ENCODE results near the gene SUSD4. TPM values are rescaled to one million over a fixed set of nuclear protein-coding genes. Genes with fewer than 3 reads are reported as not detected.
A peak's percentile ranks its signal among the peaks of the same experiment; 100 is the strongest.

SUSD4 gene
- total RNA-seq, 6 experiments from 2014 or later = 1.3 to 5.9 (median 2.8) TPM

GRCh38 chr1:223183268-223183862, 180.6 kb downstream of the SUSD4 start:
- H3K4me3 ChIP-seq = no peak overlapping the region
- H3K27ac ChIP-seq = no peak overlapping the region
- DNase-seq = no peak
- 91% methylated on average over 9 of the region's 9 CpGs for WGBS (ENCODE audit: insufficient coverage, low coverage, low lambda C conversion rate, missing lambda C conversion rate)
- no peaks in the 10 kb centered on the region for H3K36me3 ChIP-seq
- TF ChIP-seq CTCF (IDR thresholded peaks at IDR 0.05) (no peak), POLR2A (IDR thresholded peaks at IDR 0.05) (no peak)
- ATAC-seq = no peak
- intact Hi-C loops (cut with DNase I) = no loop called here
- H3K9me3 ChIP-seq = no peaks in the 10 kb centered on the region
- H3K4me1 ChIP-seq = peaks cover 0 to 32% (median 13%) of the 10 kb centered on the region in 4 donors
- H3K27me3 ChIP-seq = no peaks in the 10 kb centered on the region

- ATAC-seq = peak; percentile 77 to 79 (median 78)
- H3K27ac ChIP-seq = peak overlapping the region; percentile 48 to 86 (median 72)
These were observed 183.2 kb downstream of the SUSD4 start for GRCh38 chr1:223180731-223181321.

GRCh38 chr1:223179786-223180185, 184.2 kb downstream of the SUSD4 start:
- intact Hi-C loops (cut with DNase I) = no loop called here
- Histone ChIP-seq H3K36me3 (no peaks in the 10 kb centered on the region), H3K9me3 (no peaks in the 10 kb centered on the region), H3K4me3 (no peak overlapping the region), H3K27ac (peak overlapping the region; percentile 28 to 86 (median 41)), H3K27me3 (no peaks in the 10 kb centered on the region), H3K4me1 (peaks cover 0 to 60% (median 27%) of the 10 kb centered on the region in 4 donors)
- 83% methylated on average over 1 of the region's 1 CpG for WGBS (ENCODE audit: insufficient coverage, low coverage, low lambda C conversion rate, missing lambda C conversion rate)
- ATAC-seq = no peak
- DNase-seq = no peak
- no peak for TF ChIP-seq CTCF (IDR thresholded peaks at IDR 0.05)
- no peak for TF ChIP-seq POLR2A (IDR thresholded peaks at IDR 0.05)

More at GRCh38 chr1:223180731-223181321, 183.2 kb downstream of the SUSD4 start:
- peak in 1 of 3 donors; percentile 54 for DNase-seq
- H3K4me1 ChIP-seq = peaks cover 0 to 50% (median 23%) of the 10 kb centered on the region in 4 donors
- no peaks in the 10 kb centered on the region for H3K9me3 ChIP-seq
- H3K36me3 ChIP-seq = no peaks in the 10 kb centered on the region
- no peak overlapping the region for H3K4me3 ChIP-seq
- intact Hi-C loops (cut with DNase I) = no loop called here
- WGBS (ENCODE audit: insufficient coverage, low coverage, low lambda C conversion rate, missing lambda C conversion rate) = 28% methylated on average over 5 of the region's 5 CpGs
- no peaks in the 10 kb centered on the region for H3K27me3 ChIP-seq
- no peak for TF ChIP-seq CTCF (IDR thresholded peaks at IDR 0.05)
- peak; percentile 69 for TF ChIP-seq POLR2A (IDR thresholded peaks at IDR 0.05)

DNA sequence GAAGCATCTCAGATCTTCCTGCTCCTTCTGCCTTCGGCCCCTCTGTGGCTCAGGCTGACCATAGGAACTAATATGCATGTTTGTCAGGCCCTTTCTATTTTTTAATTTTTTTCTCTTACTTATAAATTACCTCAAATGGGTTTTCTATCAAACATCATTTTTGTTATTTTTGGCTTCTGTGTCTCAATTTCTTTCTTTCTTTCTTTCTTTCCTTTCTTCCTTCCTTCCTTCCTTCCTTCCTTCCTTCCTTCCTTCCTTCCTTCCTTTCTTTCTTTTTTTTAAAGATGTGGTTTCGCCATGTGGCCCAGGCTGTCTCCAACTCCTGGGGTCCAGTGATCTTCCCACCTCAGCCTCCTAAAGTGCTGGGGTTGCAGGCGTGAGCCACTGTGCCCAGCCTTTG, 184.7 kb downstream of the SUSD4 start:
- Histone ChIP-seq H3K4me3 (no peak overlapping the region), H3K4me1 (peaks cover 0 to 61% (median 27%) of the 10 kb centered on the region in 4 donors), H3K9me3 (no peaks in the 10 kb centered on the region), H3K36me3 (no peaks in the 10 kb centered on the region), H3K27ac (peak overlapping the region in 1 of 3 donors; percentile 86), H3K27me3 (no peaks in the 10 kb centered on the region)
- DNase-seq (no peak), ATAC-seq (no peak)
- 75% methylated on average over 1 of the region's 3 CpGs for WGBS (ENCODE audit: insufficient coverage, low coverage, low lambda C conversion rate, missing lambda C conversion rate)
- intact Hi-C loops (cut with DNase I) = no loop called here
- no peak for TF ChIP-seq POLR2A (IDR thresholded peaks at IDR 0.05)
- TF ChIP-seq CTCF (IDR thresholded peaks at IDR 0.05) = no peak

All from right lobe of liver (tissue), 6 donors.